BJ (cell line): ENCODE data around the gene RERE. TPM values are rescaled to one million over a fixed set of nuclear protein-coding genes. Genes with fewer than 3 reads are reported as not detected.
A peak's percentile ranks its signal among the peaks of the same experiment; 100 is the strongest.

ENCODE experiments used
- CTCF ChIA-PET: fragments of 350-600 bp; formaldehyde crosslinking; extraction: SDS; loops from one replicate; lab custom pipeline; 2021; ENCODE audit warnings: antibody characterized with exemption, inconsistent platforms; lab: Yijun Ruan, JAX
- POLR2A ChIA-PET: fragments of 300-600 bp; sonication (Branson Sonifier 250); formaldehyde crosslinking; extraction: SDS; loops from one replicate; lab custom pipeline; 2021; ENCODE audit warnings: antibody characterized with exemption; lab: Charles Lee
- DNase-seq: peaks from one replicate; pipeline ENCODE4 v3.0.0-alpha.2; 2011; ENCODE audit warnings: low read depth
- H3K27me3 ChIP-seq: 2 replicates; pipeline ENCODE4 v1.6.0; 2011; ENCODE audit warnings: low read length; ENCODE audit not compliant: control insufficient read depth, insufficient read depth
- H3K36me3 ChIP-seq: 2 replicates; pipeline ENCODE4 v1.5.1; 2011; ENCODE audit warnings: low read length; ENCODE audit not compliant: control insufficient read depth, insufficient read depth
- H3K4me3 ChIP-seq: 2 replicates; pipeline ENCODE4 v1.5.1; 2011; ENCODE audit warnings: low read depth, mild to moderate bottlenecking, control low read depth, low read length
- polyA plus RNA-seq: library from polyadenylated mRNA; depleted of rRNA; stranded (reverse); fragments of >200 nt; gene quantifications from 2 replicates; pipeline ENCODE4 v1.2.3, GENCODE V29; 2011
- TF ChIP-seq, protein P1 (sequence below): IDR thresholded peaks from 2 replicates; pipeline ENCODE4 v1.5.1; 2011; ENCODE audit warnings: low read depth, mild to moderate bottlenecking, control low read depth, inconsistent platforms, low read length, moderate library complexity; ENCODE audit not compliant: insufficient read depth

The RERE gene
- polyA plus RNA-seq, 1 experiment: 3.8 TPM

DNA sequence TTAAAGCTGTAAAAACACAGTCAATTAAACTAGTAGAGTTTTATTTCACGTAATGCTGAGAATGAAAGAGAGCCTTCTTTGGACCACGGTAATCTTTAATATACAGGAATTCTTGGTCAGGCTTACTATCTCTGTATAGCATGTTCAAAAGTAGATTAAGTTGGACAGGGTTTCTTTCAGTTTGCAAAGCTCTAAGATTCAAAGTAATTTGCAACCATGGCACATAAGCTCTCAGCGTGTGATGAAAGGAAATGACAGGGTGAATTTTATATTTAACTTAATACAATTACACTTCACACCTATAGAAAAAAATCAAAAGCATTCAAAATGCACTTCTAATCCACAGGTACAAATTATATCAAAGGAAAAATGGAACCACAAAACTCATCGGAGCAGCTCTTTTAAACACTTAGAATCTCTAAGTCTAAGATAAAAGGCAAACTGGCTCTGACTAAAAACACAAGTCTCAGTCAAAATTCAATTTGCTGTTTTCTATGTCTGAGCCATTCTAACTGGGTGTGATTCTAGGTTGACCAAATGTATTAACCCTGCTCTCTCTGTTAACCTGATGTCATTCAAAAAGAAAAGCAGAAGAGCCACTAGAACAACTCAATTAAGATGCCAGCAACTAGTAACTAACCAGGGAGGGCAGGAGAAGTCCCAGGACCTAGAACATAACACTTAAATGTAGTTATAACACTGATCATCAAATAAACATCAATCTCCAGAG lies 147.7 kb downstream of the RERE start:
- H3K4me3 ChIP-seq: no peak overlapping the region
- no peak for DNase-seq
- CTCF ChIA-PET: interaction anchor here (0.6 to 3.9 kb wide), 13 partner anchors 8 to 180 kb away, joined by 3 to 38 read pairs (median 3); no protein-coding TSS in a partner anchor
- TF ChIP-seq, protein P1, sequence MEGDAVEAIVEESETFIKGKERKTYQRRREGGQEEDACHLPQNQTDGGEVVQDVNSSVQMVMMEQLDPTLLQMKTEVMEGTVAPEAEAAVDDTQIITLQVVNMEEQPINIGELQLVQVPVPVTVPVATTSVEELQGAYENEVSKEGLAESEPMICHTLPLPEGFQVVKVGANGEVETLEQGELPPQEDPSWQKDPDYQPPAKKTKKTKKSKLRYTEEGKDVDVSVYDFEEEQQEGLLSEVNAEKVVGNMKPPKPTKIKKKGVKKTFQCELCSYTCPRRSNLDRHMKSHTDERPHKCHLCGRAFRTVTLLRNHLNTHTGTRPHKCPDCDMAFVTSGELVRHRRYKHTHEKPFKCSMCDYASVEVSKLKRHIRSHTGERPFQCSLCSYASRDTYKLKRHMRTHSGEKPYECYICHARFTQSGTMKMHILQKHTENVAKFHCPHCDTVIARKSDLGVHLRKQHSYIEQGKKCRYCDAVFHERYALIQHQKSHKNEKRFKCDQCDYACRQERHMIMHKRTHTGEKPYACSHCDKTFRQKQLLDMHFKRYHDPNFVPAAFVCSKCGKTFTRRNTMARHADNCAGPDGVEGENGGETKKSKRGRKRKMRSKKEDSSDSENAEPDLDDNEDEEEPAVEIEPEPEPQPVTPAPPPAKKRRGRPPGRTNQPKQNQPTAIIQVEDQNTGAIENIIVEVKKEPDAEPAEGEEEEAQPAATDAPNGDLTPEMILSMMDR: no peak
- POLR2A ChIA-PET: no interaction called here
- no peaks in the 10 kb centered on the region for H3K36me3 ChIP-seq
- no peaks in the 10 kb centered on the region for H3K27me3 ChIP-seq

DNA sequence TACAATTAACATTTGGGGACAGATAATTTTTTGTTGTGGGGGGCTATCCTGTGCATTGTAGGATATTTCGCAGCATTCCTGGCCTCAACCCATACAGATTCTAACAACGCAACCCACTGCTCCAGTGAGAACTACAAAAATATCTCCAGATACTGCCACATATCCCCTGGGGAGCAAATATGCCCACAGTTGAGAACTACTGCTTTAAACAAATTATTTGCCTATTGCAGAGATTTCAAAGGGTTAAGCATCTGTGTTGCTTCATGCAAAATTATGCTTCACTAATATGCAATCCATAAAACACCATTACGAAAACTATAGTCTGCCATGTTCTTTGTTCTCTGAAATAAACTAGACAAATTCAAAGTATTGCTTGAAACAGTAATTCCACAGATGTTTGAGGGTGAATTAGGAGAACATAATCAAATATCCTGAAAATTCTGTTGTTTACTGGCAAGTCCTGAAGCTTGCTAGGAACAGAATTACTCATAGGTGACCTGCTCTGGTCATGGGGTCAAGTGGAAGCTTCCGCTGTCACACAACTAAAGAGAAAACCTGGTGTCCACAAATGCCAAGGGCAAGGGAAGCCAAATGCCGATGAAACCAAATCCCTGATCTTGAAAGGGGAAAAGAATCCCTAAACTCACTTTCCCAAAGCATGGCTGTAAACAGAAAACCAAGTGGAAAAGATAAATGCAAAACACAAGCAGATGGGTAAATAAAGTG lies 149.4 kb downstream of the RERE start:
- Histone ChIP-seq H3K36me3 (no peaks in the 10 kb centered on the region), H3K4me3 (no peak overlapping the region), H3K27me3 (no peaks in the 10 kb centered on the region)
- DNase-seq: no peak
- CTCF ChIA-PET: interaction anchor here (1.4 to 1.6 kb wide), 2 partner anchors 36 to 107 kb away, joined by 3 to 4 read pairs; no protein-coding TSS in a partner anchor
- POLR2A ChIA-PET: no interaction called here
- TF ChIP-seq, protein P1: no peak

DNA sequence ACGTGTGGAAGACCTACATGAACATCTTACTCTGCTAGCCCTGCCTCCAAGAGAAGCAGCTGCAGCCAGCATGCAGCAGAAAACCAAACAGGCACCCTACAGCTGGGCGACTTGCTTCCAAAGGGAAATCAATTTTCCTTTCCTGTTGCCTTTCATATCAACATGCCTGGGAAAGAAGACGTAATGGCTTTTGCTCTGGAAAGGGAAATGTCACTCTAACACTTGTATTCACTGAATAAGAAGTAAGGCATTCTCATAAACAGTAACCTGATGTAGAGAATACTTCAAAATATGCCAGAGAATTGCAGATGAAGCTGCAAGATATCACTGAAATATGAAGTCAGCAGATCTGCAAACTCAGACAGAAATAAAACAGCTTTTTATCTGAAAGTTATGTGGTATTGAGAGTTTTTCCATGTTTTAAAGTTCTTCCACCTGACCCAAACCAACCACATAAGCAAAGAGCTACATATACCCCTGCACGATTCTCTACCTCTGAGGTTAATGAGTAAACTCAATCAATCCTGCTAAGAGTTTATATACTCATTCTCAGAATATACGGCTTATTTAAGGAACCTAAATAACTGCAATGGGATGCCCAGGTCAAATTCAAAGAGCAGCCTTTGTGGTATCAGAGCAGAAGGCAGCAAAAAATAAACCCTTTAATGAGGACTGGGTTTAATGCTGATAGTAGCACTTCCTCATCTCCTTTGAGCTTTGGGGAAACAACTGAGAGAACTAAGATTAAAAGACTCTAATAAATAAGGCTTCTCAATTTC lies 150.9 kb downstream of the RERE start:
- POLR2A ChIA-PET: no interaction called here
- DNase-seq: peak; percentile 51
- CTCF ChIA-PET: interaction anchor here (0.6 to 2.4 kb wide), 5 partner anchors 37 to 182 kb away, joined by 3 to 7 read pairs (median 3); no protein-coding TSS in a partner anchor

DNA sequence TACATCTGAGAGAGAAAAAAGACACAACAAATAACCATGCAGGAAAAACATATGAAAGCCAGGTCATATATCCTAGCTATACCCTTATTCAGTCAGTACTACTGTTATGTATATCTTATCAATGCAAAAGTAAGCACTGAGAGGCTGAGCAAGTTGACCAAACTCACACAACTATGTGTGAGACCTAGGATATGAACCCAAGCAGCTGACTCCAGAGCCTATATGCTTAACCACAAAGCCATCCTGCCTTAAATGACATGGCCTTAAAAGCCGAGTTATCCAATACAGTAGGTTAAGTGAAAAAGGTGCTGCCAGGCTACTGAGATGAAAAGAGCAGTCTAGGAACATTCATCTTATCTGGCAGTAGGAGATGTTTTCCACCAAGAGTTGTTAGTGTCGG lies 151.6 kb downstream of the RERE start:
- Histone ChIP-seq H3K27me3 (no peaks in the 10 kb centered on the region), H3K4me3 (no peak overlapping the region), H3K36me3 (no peaks in the 10 kb centered on the region)
- ChIA-PET CTCF (interaction anchor here (1.0 to 2.4 kb wide), 3 partner anchors 8 to 183 kb away, joined by 3 to 7 read pairs (median 3); no protein-coding TSS in a partner anchor), POLR2A (no interaction called here)
- DNase-seq: no peak
- TF ChIP-seq, protein P1: no peak

More for the DNA sequence above, 150.9 kb downstream of the RERE start:
- TF ChIP-seq, protein P1: no peak
- no peaks in the 10 kb centered on the region for H3K36me3 ChIP-seq
- H3K4me3 ChIP-seq: no peak overlapping the region
- no peaks in the 10 kb centered on the region for H3K27me3 ChIP-seq
